ENCODE data around the gene HP1BP3.

DNA sequence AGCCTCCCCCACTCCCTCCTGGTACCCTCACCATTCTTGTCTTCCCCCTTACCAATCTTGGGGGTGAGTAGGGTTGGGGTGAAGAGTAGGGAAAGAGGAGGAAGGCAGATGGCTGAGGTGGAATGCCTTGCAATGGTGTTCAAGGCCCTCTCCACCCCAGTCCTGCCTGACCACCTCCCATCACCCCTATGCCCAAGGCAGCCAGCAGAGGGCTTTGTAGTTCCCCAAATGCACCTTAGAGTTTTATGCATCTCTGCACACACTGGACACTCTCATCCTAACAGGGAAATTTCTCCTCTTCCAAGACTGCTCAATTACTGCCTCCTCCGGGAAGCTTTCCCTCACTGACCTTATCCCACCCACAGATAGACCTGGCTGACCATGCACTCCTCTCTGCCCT lies 84.7 kb downstream of the HP1BP3 start:
- TF ChIP-seq, protein P1, sequence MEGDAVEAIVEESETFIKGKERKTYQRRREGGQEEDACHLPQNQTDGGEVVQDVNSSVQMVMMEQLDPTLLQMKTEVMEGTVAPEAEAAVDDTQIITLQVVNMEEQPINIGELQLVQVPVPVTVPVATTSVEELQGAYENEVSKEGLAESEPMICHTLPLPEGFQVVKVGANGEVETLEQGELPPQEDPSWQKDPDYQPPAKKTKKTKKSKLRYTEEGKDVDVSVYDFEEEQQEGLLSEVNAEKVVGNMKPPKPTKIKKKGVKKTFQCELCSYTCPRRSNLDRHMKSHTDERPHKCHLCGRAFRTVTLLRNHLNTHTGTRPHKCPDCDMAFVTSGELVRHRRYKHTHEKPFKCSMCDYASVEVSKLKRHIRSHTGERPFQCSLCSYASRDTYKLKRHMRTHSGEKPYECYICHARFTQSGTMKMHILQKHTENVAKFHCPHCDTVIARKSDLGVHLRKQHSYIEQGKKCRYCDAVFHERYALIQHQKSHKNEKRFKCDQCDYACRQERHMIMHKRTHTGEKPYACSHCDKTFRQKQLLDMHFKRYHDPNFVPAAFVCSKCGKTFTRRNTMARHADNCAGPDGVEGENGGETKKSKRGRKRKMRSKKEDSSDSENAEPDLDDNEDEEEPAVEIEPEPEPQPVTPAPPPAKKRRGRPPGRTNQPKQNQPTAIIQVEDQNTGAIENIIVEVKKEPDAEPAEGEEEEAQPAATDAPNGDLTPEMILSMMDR (IDR thresholded peaks at IDR 0.05): no peak
- TF ChIP-seq POLR2AphosphoS5 (IDR thresholded peaks at IDR 0.05; ENCODE audit: insufficient read depth in 1 of 2, low read depth in 1 of 2) (no peak), POLR2A (IDR thresholded peaks at IDR 0.05) (no peak)
